GM19467 (cell line): ENCODE measurements around the gene RESF1.

Source experiments
- ATAC-seq: cut with Tn5 transposase; IDR thresholded peaks from one replicate; pipeline ENCODE4 v1.9.1; 2021; ENCODE audit warnings: mild to moderate bottlenecking, moderate library complexity; ENCODE audit not compliant: unreplicated experiment

Gene RESF1

GRCh38 chr12:32005496-32006125, 46.4 kb downstream of the RESF1 start:
- no peak for ATAC-seq
